GM19438 (cell line): ENCODE data around the gene SLC24A1.
A peak's percentile ranks its signal among the peaks of the same experiment; 100 is the strongest.
"Not testable (repeated sequence)": the region's sequence is repeated elsewhere in the genome, so short reads cannot be mapped to it uniquely, and the experiment has no call there.

Experiments
- ATAC-seq: cut with Tn5 transposase; IDR thresholded peaks from one replicate; pipeline ENCODE4 v1.9.1; 2021; ENCODE audit warnings: low read depth; ENCODE audit not compliant: unreplicated experiment

SLC24A1 gene

GRCh38 chr15:65615887-65616286 is 5.9 kb upstream of the SLC24A1 start:
- ATAC-seq = not testable (repeated sequence)

GRCh38 chr15:65618560-65619109 is 3.1 kb upstream of the SLC24A1 start:
- no peak for ATAC-seq

- ATAC-seq = no peak
Measured at GRCh38 chr15:65619626-65620290, 2.0 kb upstream of the SLC24A1 start.

- no peak for ATAC-seq
Measured at GRCh38 chr15:65620833-65621232, 905 bp upstream of the SLC24A1 start.

- ATAC-seq = no peak
Measured at GRCh38 chr15:65623103-65623502, 1.4 kb downstream of the SLC24A1 start.

GRCh38 chr15:65626856-65627255 is 5.1 kb downstream of the SLC24A1 start:
- ATAC-seq = no peak

- ATAC-seq = no peak
Measured at GRCh38 chr15:65629548-65629947, 7.8 kb downstream of the SLC24A1 start.

- peak; percentile 63 for ATAC-seq
Measured at GRCh38 chr15:65630760-65631159, 9.0 kb downstream of the SLC24A1 start.

GRCh38 chr15:65631503-65631902 is 9.8 kb downstream of the SLC24A1 start:
- no peak for ATAC-seq

- no peak for ATAC-seq
Measured at GRCh38 chr15:65632780-65633375, 11.1 kb downstream of the SLC24A1 start.

- no peak for ATAC-seq
Measured at GRCh38 chr15:65633752-65634151, 12.0 kb downstream of the SLC24A1 start.

GRCh38 chr15:65634356-65634755 is 12.6 kb downstream of the SLC24A1 start:
- ATAC-seq = no peak

- no peak for ATAC-seq
Measured at GRCh38 chr15:65638109-65638508, 16.4 kb downstream of the SLC24A1 start.

GRCh38 chr15:65638681-65639089 is 16.9 kb downstream of the SLC24A1 start:
- no peak for ATAC-seq

- no peak for ATAC-seq
Measured at GRCh38 chr15:65639509-65639908, 17.8 kb downstream of the SLC24A1 start.

- ATAC-seq = no peak
Measured at GRCh38 chr15:65641768-65642475, 20.2 kb downstream of the SLC24A1 start.

- ATAC-seq = no peak
Measured at GRCh38 chr15:65642594-65642993, 20.9 kb downstream of the SLC24A1 start.

- ATAC-seq = no peak
Measured at GRCh38 chr15:65644282-65644681, 22.5 kb downstream of the SLC24A1 start.

- ATAC-seq = no peak
Measured at GRCh38 chr15:65645392-65645791, 23.7 kb downstream of the SLC24A1 start.

- no peak for ATAC-seq
Measured at GRCh38 chr15:65646486-65646885, 24.7 kb downstream of the SLC24A1 start.

- ATAC-seq = no peak
Measured at GRCh38 chr15:65650312-65651041, 28.7 kb downstream of the SLC24A1 start.
